Stimulated activated CD4-positive, alpha-beta T cell treated with anti-CD3 and anti-CD28 coated beads, Interleukin-1b, Interleukin-23, amount 100 ng/mL, for 4 hours (primary cell): ENCODE measurements around the gene FALEC.

Experiments
- DNase-seq, 2 donors: peaks; one replicate each; pipeline ENCODE4 v3.0.0-alpha.2; 2020; ENCODE audit warnings: low read depth in 2 of 2

Gene FALEC

GRCh38 chr1:150515328-150516049 is at the start of gene FALEC:
FALEC (plus strand) TSS chr1:150515752.
- DNase-seq = peak; percentile 79 to 90

- no peak for DNase-seq
Observed at GRCh38 chr1:150466964-150467363, 48.6 kb upstream of the FALEC start.

- no peak for DNase-seq
Observed at GRCh38 chr1:150469291-150469690, 46.3 kb upstream of the FALEC start.

GRCh38 chr1:150472601-150473200 is 42.9 kb upstream of the FALEC start:
- no peak for DNase-seq

- DNase-seq = no peak
Observed at GRCh38 chr1:150473659-150474058, 41.9 kb upstream of the FALEC start.

GRCh38 chr1:150474869-150475268 is 40.7 kb upstream of the FALEC start:
- DNase-seq = no peak

- DNase-seq = no peak
Observed at GRCh38 chr1:150476754-150477153, 38.8 kb upstream of the FALEC start.

- no peak for DNase-seq
Observed at GRCh38 chr1:150477320-150477719, 38.2 kb upstream of the FALEC start.

- DNase-seq = no peak
Observed at GRCh38 chr1:150477733-150478132, 37.8 kb upstream of the FALEC start.

- no peak for DNase-seq
Observed at GRCh38 chr1:150479370-150479769, 36.2 kb upstream of the FALEC start.

- no peak for DNase-seq
Observed at GRCh38 chr1:150479927-150480352, 35.6 kb upstream of the FALEC start.

GRCh38 chr1:150484431-150484830 is 31.1 kb upstream of the FALEC start:
- DNase-seq = no peak

- no peak for DNase-seq
Observed at GRCh38 chr1:150484861-150485260, 30.7 kb upstream of the FALEC start.

- DNase-seq = peak; percentile 77 to 93
Observed at GRCh38 chr1:150486966-150487762, 28.4 kb upstream of the FALEC start, which contains the start of gene TARS2. TARS2 (plus strand) TSS chr1:150487419; CDS start chr1:150487451, 32 bp downstream.

GRCh38 chr1:150487763-150488115 is 27.8 kb upstream of the FALEC start:
- DNase-seq = no peak

- no peak for DNase-seq
Observed at GRCh38 chr1:150493175-150493574, 22.4 kb upstream of the FALEC start.

GRCh38 chr1:150498342-150498741 is 17.2 kb upstream of the FALEC start:
- DNase-seq = no peak

GRCh38 chr1:150505431-150505830 is 10.1 kb upstream of the FALEC start:
- DNase-seq = no peak

GRCh38 chr1:150507912-150508864 is 7.4 kb upstream of the FALEC start, which contains the start of gene ECM1:
ECM1 (plus strand) TSS chr1:150508109; CDS start chr1:150508210, 101 bp downstream.
- no peak for DNase-seq

GRCh38 chr1:150508982-150509381 is 6.6 kb upstream of the FALEC start:
- no peak for DNase-seq

- DNase-seq = no peak
Observed at GRCh38 chr1:150511551-150511950, 4.0 kb upstream of the FALEC start.
